Sigmoid colon (tissue), 7 donors: ENCODE measurements around the gene MRPS14. TPM values are rescaled to one million over a fixed set of nuclear protein-coding genes. Genes with fewer than 3 reads are reported as not detected.

Experiments
- DNase-seq: peaks from one replicate; pipeline ENCODE4 v3.0.0-alpha.2; 2019
- H3K27ac ChIP-seq, 4 donors: fragments of 200-600 bp; sonication (generic); one replicate each; pipeline ENCODE4 v1.5.1; 2016 to 2019; ENCODE audit warnings: mild to moderate bottlenecking in 1 of 4
- H3K27me3 ChIP-seq, 3 donors: fragments of 200-600 bp; sonication (generic); one replicate each; pipeline ENCODE4 v1.5.1; 2019; ENCODE audit warnings: mild to moderate bottlenecking in 1 of 3
- H3K36me3 ChIP-seq, 4 donors: fragments of 200-600 bp; sonication (generic); one replicate each; pipeline ENCODE4 v1.5.1; 2016 to 2019
- H3K4me1 ChIP-seq, 4 donors: fragments of 200-600 bp; sonication (generic); one replicate each; pipeline ENCODE4 v1.5.1; 2017 to 2019
- H3K4me3 ChIP-seq, 4 donors: fragments of 200-600 bp; sonication (generic); one replicate each; pipeline ENCODE4 v1.5.1; 2017 to 2019; ENCODE audit warnings: mild to moderate bottlenecking in 2 of 4, moderate library complexity in 1 of 4
- H3K9me3 ChIP-seq, 4 donors: fragments of 200-600 bp in 3 of 4; sonication (generic) in 3 of 4; one replicate each; pipeline versions ENCODE4 v1.5.1 to v1.6.1; 2013 to 2019
- CTCF ChIP-seq, 4 experiments: fragments of 450-650 bp in 3 of 4; fragments of 200-600 bp in 1 of 4; IDR thresholded peaks; one replicate each; pipeline ENCODE4 v1.5.1; 2016 to 2019; ENCODE audit warnings: antibody characterized with exemption in 4 of 4, mild to moderate bottlenecking in 3 of 4, moderate library complexity in 2 of 4
- EP300 ChIP-seq, 4 donors: sonication (generic); formaldehyde crosslinking; IDR thresholded peaks; one replicate each; pipeline ENCODE4 v1.6.1; 2017; ENCODE audit warnings: antibody characterized with exemption in 4 of 4
- POLR2A ChIP-seq, 2 donors: fragments of 450-650 bp; IDR thresholded peaks; one replicate each; pipeline ENCODE4 v1.6.1; 2016; ENCODE audit warnings: antibody characterized with exemption in 2 of 2, mild to moderate bottlenecking in 2 of 2, moderate library complexity in 2 of 2
- POLR2AphosphoS5 ChIP-seq, 4 donors: sonication (generic); formaldehyde crosslinking; IDR thresholded peaks; one replicate each; pipeline ENCODE4 v1.6.1; 2017; ENCODE audit warnings: antibody characterized with exemption in 4 of 4
- WGBS, 2 donors: extraction: QIAGEN DNeasy Blood & Tissue Kit; methylation state at CpG; one replicate each; pipeline ENCODE4 v1.1.7; 2013; 5-methylcytosine and 5-hydroxymethylcytosine counted together
- intact Hi-C: fragments of 100-400 bp; cut with DNase I; formaldehyde crosslinking; loops from one replicate; pipeline ENCODE4 v1.15.1; 2023
- polyA plus RNA-seq, 3 donors: library from polyadenylated mRNA; stranded (reverse); fragments of 200-250 nt; gene quantifications; one replicate each; pipeline ENCODE4 v1.2.3, GENCODE V29; 2013
- total RNA-seq, 4 donors: library from RNA; depleted of rRNA; stranded (reverse); fragments of >200 nt; gene quantifications; one replicate each; pipeline ENCODE4 v1.1.0, GENCODE V29; 2016
- donor health status: healthy with polysubstance abuse.
- donor health status: Bipolar disorder and iron deficiency.
- donor health status: healthy.

Gene MRPS14
- total and polyA plus RNA-seq, 7 donors = 17.5 to 36.0 (median 27.8) TPM

- 83 to 87% methylated on average over 3 of the region's 3 CpGs for WGBS, 2 donors
- Histone ChIP-seq H3K4me3 (no peak overlapping the region), H3K27me3 (no peaks in the 10 kb centered on the region), H3K9me3 (no peaks in the 10 kb centered on the region), H3K27ac (peak overlapping the region in 2 of 4 donors; percentile 76), H3K4me1 (peaks cover 0 to 8% (median 4%) of the 10 kb centered on the region in 4 donors), H3K36me3 (no peaks in the 10 kb centered on the region)
- TF ChIP-seq EP300 (IDR thresholded peaks at IDR 0.05) (no peak), CTCF (IDR thresholded peaks at IDR 0.05) (no peak)
- intact Hi-C loops = no loop called here
- DNase-seq = no peak
Measured at GRCh38 chr1:174988986-174989385, 34.2 kb downstream of the MRPS14 start.

DNA sequence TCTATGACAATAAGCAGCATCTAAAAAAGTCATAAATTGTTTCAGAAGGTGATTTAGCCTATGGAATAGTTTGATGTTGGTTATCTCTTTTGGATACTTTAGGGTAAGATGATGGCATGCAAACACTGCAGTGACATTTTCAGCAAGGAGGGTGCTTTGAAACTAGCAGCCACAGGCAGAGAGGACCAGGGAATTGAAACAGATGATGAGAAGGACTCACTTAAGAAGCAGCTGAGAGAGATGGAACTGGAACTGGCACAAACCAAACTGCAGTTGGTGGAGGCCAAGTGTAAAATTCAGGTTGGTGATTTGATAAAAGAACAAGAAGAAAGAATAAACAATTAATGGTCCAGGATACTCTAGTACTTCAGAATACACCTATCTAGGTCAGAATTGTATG is 34.7 kb downstream of the MRPS14 start:
- DNase-seq = no peak
- Histone ChIP-seq H3K4me1 (peaks cover 0 to 8% (median 4%) of the 10 kb centered on the region in 4 donors), H3K9me3 (no peaks in the 10 kb centered on the region), H3K27me3 (no peaks in the 10 kb centered on the region), H3K27ac (no peak overlapping the region), H3K36me3 (no peaks in the 10 kb centered on the region), H3K4me3 (no peak overlapping the region)
- intact Hi-C loops = no loop called here
- TF ChIP-seq POLR2A (IDR thresholded peaks at IDR 0.05) (no peak), CTCF (IDR thresholded peaks at IDR 0.05) (no peak), EP300 (IDR thresholded peaks at IDR 0.05) (no peak), POLR2AphosphoS5 (IDR thresholded peaks at IDR 0.05) (no peak)

GRCh38 chr1:174984952-174985351 is 38.3 kb downstream of the MRPS14 start:
- intact Hi-C loops = loop anchor here (5.0 kb wide), 1 partner anchor 213 kb away; no protein-coding TSS in a partner anchor
- H3K4me3 ChIP-seq = no peak overlapping the region
- TF ChIP-seq CTCF (IDR thresholded peaks at IDR 0.05) (no peak), EP300 (IDR thresholded peaks at IDR 0.05) (no peak), POLR2A (IDR thresholded peaks at IDR 0.05) (no peak), POLR2AphosphoS5 (IDR thresholded peaks at IDR 0.05) (no peak)
- 95 to 98% methylated on average over 4 of the region's 4 CpGs for WGBS, 2 donors
- no peak overlapping the region for H3K27ac ChIP-seq
- no peaks in the 10 kb centered on the region for H3K27me3 ChIP-seq
- H3K9me3 ChIP-seq = no peaks in the 10 kb centered on the region
- H3K36me3 ChIP-seq = no peaks in the 10 kb centered on the region
- peaks cover 0 to 6% (median 3%) of the 10 kb centered on the region in 4 donors for H3K4me1 ChIP-seq
- no peak for DNase-seq

DNA sequence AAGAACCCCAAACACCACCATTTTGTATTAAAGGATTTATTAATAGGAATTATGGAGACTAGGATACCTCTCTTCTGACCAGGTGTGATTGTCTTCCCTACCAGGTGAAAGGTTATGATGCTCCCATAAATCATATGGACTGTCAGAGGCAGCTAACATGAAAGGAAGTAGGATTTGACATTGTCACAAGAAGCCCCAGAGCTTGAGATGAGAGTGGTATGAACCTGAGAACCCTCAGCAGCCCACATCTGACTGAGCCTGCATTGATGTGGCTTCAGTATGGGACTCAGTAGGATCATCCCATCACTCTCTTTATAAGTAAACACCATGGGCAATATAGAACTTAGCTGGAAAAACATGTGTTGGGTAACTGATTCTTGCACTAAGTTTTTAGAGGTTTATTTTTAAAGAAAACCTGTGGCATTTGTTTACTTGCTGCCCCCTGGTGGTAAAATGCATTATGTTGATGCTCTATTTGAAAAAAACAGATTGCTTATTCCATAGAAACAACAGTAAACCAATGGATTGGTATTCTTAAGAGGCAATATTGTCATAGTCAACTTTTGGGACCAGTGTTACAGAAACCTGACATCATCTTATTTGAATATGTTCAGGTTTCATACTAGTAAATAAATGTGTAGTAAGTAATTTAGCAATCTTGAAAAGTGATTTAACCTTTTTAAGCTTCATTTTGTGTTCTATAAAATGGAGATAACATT is 40.1 kb downstream of the MRPS14 start:
- no peak for DNase-seq
- Histone ChIP-seq H3K4me1 (no peaks in the 10 kb centered on the region), H3K27ac (no peak overlapping the region), H3K36me3 (peaks cover 0 to 5% (median 0%) of the 10 kb centered on the region in 4 donors), H3K9me3 (no peaks in the 10 kb centered on the region), H3K4me3 (no peak overlapping the region), H3K27me3 (no peaks in the 10 kb centered on the region)
- intact Hi-C loops = loop anchor here (5.0 kb wide), 1 partner anchor 211 kb away; no protein-coding TSS in a partner anchor
- TF ChIP-seq POLR2AphosphoS5 (IDR thresholded peaks at IDR 0.05) = no peak
- TF ChIP-seq POLR2A (IDR thresholded peaks at IDR 0.05) = no peak
- TF ChIP-seq EP300 (IDR thresholded peaks at IDR 0.05) = no peak
- peak in 3 of 4 experiments; percentile 38 to 70 (median 41) for TF ChIP-seq CTCF (IDR thresholded peaks at IDR 0.05)
